NCI-H1092 treated with DMSO at 0.1 percent for 48 hours (cell line): Measurements from ENCODE around the gene DENND11.
A peak's percentile ranks its signal among the peaks of the same experiment; 100 is the strongest.

Experiments used
- DNase-seq: peaks from one replicate; lab custom pipeline; 2025; lab: John Stamatoyannopoulos, UW

The DENND11 gene

DNA sequence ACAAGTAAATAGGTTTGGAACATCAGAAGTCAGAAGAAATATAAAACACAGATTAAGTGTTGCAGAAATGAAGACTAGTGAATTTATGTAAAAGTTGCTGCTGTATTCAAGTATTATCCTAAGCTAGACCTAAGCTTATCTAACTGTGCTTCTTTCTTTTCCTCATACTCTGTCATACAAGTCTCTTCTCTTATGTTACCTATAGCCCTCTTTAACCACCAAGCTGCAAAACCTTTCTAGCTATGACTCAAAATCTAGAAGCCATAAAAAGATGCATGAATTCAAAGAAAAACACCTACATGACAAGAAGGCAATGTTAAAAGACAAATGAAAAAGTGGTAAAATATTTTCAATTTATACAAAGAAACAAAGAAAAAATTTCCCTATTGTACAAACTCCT lies 23.0 kb downstream of the DENND11 start:
- no peak for DNase-seq

DNA sequence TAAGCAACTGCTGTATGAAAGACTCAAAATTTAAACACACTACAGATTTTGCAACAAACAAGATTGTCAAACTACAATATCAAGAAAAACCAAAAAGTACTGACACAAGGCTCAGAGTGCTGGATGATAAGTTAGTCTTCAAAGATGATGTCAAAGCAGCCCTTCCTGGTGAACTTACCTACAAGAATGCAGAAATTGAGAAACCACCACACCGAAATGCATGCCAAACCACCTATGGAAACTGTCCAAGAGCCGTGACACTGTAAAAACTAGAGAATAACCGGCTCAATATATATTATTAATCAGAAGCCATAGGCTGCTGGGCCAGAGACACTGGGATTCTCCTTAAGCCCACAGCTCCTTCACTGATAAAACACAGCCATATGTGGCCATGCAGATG lies 25.3 kb downstream of the DENND11 start:
- no peak for DNase-seq

DNA sequence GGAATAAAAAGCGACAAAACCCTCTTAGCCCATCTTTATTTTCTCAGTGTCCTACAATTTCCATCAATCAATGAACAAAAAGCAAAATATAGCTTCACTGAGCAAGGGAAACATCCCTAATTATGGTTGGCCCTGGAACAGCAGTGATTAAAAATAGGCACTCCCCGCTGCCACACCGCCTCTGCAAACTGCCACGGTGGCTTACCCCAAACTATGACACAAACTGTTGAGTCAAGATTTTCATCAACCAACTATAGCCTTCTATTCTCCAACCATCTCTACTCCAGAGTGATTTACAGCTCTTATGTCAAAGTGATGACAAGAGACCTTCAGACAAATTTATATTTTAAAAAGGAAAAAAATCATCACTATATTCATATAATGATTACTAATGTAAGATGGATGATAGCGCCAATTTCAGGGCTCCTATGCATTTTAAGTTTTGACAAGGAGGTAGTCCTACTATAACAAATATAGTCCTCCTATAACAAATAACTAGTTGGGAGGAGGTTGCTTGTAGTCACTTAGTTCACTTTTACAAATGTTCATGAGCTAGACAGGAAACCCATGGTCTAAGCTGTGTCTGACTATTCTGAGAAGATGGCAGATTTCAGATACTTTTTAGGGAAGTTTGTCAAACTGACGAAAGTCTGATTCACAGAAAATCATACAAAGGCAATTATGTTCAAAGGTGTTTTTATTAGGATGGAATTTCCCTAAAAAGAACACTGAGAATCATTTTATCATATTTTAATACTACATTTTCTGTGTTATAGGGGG lies 26.3 kb downstream of the DENND11 start:
- no peak for DNase-seq

DNA sequence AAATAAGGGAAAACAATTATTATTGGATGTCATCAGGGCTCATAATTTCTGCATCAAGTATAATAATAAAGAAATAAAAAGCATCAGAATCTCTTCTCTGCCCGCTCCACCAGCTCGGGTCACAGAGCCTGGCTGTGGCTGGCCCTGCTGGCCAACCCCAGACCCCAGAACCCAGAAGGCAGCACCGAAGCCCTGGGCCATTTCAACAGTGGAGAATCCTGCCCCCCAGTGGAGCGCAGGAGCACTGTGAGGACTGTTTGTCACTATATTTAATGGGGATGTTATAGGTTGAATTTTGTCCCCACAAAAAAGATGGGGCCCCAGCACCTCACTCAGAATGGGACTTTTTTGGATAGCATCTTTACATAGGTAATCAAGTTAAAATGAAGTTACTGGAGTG lies 27.3 kb downstream of the DENND11 start:
- no peak for DNase-seq

DNA sequence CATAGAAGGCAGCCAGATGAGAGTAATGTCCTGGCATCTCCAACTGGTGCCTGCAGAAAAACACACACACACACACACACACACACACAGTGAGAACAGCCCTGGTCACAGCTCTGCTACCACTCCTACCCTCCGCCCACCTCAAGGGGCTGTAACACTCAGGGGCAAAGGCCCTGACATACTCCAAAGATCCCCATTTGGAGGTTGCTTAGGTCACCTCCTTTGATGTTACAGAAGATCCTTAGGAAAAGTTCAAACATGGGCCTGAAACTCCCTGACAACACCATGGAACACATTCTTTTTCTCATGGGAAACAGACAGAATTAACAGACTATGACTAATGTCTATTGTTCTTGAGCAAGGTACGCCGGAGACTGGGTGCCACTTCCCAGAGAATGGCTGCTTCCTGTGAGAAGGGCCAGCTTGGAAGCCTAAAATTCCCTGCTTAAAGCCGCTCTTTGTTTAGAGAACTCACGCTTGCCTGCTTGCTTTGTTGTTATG lies 27.7 kb downstream of the DENND11 start:
- no peak for DNase-seq

DNA sequence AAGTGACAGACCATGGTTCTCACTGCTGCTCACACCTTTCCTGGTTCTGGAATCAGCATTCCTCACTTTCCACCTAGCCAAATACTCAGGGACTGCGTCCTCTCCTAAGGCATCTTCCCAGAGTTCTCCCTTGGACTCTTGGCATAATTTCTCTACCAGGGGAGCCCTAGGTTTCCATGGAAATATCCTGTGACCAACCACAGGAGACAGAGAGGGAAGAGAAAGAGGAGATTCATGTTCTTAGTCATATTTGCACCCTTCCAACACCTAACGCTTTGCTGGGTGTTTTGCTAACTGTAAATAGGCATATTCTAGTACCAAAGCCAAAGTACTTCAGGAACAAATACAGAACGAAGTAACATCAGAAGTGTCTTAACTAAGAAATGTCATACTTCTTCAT lies 28.6 kb downstream of the DENND11 start:
- no peak for DNase-seq

DNA sequence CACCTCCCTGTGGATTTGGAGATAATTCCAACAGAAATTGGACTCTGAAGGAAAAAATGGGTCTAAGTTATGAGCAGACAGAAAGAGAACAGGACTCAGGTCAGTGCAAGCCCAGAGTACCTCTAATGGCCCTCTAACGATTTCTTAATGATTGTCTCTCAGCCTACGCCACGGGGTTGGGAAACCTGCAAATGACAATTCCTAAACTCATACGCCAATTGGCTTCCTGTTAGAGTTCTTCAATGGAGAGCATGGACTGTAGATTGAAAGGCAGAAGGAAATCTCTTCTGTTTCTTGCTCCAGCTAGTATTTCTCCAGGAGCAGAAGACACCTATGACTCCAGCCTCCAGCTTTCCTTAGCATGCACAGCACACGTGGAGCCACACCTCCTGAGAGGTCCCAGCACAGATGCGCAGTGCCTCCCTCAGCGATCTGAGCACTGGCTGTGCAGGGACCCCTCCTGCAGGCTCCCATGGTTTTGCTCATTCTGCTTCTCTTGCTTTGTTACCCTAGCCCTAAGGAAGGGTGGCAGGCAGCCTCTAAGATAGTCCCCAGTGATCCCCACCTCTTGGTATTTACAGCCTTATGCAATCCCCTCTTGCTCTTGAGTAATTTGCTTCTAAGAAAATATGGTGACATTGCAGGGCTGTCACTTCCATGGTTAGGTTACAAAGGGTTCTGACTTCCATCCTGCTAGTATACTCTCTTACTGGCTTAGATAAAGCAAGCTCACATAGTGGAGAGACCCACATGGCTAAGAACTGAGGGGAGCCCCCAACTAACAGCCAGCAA lies 30.1 kb downstream of the DENND11 start:
- no peak for DNase-seq

DNA sequence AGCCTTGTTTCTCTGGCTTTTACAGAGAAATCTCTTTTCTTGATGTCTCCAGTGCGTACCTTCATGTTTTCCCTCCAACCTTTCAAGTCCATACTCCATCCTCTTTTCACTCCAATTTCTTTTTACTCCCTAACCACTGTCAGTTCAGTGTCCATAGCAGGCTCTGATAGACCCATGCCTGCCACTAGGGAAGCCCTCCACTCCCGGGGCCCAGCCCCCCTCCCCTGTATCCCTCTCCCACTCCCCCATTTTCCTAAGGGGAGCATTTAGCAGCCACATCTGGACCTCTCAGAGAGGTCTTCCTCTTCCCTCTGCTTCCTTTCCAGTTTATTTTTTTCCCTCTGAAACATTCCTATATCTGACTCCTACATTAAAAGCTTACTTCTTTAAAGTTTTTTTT lies 33.1 kb downstream of the DENND11 start:
- DNase-seq = no peak

DNA sequence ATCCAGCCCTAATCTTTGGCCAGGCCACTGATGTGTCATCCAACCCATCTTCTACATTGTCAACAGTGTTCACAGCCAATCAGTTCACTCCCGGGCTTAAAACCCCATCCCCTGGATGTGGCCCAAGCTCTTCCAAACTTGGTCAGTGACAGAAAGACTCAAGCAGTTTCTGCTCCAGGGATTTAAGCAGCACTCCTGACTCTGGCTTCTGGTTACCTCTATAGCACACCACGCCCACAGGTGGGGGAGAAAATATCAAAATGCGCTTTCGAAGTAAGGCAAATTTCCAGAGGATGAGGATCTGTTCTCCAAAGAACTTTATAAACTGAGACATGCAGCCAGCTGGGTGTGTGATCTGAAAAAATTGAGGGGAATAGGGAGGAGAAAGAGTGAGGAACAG lies 35.9 kb downstream of the DENND11 start:
- no peak for DNase-seq

DNA sequence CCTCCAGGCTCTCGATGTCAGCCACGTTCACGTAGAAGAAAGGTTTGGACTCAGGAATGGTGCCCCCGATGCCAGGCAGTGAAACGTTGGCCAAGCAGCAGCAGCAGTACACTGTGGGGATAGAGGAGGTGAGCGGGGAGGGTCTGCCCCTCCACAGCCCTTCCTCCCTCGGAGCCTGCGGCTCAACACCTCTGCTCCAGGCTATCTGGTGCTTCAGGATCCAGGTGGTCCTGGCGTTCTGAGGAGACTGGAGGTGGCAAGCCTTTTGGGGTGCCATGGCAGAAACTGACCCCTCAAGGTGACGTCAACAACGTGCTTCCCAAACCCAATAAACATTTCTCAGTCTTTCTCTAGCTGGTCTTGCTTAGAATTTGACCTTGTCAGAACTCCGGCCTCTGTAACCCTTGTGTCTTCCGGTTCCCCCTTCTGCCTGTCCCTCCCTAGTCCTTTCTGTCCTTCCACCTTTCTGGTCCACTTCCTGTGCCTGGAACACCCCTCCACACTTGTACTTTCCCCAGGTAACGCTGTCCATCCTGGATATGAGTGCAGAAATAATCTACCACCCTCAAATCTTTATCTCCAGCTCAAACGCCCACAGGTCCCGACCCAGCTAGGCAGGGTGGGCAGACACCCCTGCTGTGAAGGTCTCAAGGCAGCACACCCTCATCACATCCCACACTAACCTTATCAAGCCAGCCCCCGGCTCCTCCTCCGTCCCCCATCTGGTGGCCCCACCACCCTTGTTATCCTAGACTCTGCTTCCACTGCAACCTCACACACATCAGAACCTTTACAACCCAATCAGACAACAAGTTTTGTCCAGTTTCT lies 36.5 kb downstream of the DENND11 start:
- DNase-seq = no peak

DNA sequence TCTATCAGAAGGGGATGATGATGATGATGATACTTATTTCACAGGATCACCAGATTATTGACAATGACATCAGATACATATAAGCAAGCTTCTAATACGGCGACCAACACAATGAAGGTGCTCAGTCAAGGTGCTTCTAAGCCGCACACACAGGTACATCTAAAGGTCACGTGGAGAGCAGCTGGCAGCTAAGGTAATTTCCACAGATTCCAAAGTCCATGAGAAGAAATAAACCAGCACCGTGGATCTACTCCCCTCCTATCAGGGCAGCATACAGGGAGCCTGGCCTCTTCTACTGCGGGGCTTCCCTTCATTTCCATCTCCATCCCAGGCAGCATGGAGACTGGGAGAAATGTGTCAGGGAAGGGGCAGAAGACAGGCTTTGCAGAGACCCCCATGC lies 37.5 kb downstream of the DENND11 start:
- no peak for DNase-seq

DNA sequence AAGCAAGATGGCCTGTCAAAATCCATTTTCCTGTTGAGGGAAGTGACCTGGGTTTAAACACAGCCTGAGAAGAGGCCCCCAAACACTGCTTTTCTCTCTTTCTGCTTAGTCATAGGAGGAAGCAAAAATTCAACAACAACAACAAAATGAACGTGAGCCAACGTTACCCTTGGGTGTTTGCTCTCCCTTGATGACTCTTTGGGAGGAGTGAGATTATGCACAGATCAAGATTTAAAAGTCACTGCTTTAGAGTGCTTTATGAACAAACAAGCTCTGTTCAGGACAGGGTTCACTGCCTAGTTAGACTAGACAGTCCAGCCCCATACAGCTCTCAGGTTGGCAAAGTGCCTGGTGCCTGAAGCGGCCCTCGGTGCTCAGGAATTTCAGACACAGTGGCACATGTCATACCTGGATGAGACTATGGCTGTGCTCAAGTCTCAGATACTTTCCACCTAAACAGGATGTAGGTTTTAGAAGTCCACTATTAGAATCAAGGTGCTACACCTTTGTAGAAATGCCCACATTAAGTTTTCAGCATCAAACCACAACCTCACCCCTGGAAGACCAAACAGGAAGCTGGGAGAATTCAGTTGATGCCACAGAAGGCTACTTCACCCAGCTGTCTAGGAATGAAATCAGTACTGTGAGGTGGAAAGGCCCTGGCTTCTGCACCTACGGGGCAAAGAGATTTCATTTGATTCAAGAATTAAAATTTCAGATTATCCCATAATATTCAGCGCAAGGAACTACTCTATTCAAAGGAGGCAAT lies 38.7 kb downstream of the DENND11 start:
- DNase-seq = no peak

DNA sequence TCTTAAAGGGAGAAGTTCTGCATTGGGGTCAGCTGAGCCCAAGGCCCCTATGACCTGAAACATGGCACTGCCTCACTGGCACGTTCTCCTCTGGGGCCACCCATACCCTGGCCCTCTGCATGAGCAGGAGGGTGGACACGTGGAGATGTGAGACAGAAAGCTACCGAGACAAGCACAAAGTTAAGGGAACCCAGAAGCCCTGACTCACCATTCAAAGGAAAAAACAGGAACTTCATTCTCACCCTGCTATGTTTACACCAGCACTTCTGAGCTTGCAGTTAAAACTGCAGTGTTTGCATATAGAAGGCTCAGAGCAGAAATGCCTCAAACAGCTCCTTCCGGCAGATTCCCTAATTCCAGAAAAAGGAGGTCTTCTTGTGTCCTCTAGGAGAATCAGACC lies 41.7 kb downstream of the DENND11 start:
- no peak for DNase-seq

DNA sequence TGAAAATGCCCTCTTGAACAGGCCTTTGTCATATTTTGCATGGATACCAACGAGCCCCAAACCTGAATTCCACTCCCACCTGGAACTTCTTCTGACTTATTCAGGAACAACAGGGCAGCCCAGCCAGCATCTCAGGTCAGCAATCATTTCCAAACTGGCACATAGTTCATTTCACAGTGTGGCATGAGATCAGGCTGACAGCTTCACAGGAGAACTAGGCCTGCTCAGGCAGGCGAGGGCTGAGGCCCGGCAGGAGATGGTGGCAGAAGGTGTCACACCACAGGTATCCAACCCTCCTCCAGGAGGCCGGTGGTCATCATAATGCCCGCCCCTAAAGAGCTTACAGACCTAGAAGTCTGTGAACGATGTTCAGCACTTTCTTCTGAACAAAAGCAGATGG lies 42.5 kb downstream of the DENND11 start:
- no peak for DNase-seq

DNA sequence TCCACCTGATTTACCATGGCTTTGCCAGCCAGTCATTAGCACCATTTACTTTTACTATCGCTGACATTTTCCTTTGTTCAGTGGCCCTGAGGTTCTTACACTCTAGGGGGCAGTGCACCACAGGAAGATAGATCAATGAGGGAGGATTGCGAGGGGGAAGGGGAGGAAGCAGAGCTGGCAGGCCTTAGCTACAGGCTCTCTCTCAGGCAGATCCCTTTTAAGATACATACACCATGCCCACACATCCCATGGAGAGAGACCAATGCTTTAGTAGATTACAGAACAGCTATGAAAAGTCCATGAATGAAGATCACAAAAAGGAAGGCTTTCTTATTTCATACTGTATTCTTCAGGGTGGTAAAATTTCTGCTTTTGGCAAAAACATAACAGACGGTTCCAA lies 47.4 kb downstream of the DENND11 start:
- DNase-seq = peak; percentile 80

DNA sequence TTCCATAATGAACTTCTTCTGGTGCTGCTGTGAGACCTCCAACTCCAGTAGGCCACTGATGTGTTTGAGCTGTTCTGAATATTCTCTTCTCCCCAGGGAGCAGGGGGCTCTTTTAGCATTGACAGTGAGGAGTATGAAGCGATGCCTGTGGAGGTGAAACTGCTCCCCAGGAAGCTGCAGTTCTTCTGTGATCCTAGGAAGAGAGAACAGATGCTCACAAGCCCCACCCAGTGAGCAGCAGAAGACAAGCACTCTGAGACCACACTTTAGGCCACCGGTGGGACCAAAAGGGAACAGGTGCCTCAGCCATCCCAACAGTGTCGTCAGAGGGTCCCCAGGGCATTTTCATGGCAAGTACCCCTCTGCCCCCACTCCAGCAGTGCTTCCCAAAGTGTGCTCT lies 49.3 kb downstream of the DENND11 start:
- DNase-seq = no peak
